ENCODE measurements around the gene SNX13.

Gene SNX13

DNA sequence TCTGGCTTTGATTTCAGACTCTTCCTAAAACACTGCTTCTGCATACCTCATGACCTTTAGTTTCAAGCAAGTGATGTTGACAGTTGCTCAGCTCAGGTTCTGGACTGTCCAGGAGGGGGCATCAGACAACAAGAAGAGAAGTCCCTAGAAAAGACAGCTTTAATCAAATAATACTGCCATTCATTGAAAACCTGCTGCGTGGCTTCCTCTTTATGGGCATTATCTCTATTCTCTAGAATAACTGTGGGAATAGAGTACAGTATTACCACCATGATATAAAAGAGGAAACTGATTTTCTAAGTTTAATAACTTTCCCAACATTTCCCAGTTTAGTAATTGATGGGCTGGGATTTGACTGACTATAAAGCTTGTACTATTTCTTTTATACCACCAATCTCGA, 170.4 kb downstream of the SNX13 start:
- WGBS, 2 experiments (ENCODE audit: insufficient coverage in 2 of 2), result no CpG with 5 or more reads among the region's 2 CpGs

GRCh38 chr7:17758008-17758407, 182.3 kb downstream of the SNX13 start:
- H3K4me1 ChIP-seq (ENCODE audit: control insufficient read depth, insufficient read depth, low read length, poor library complexity, severe bottlenecking), result no peaks in the 10 kb centered on the region
- no peak overlapping the region for H3K27ac ChIP-seq (ENCODE audit: low read depth, low read length, severe bottlenecking)
- H3K9me3 ChIP-seq (ENCODE audit: control insufficient read depth, low read length), result no peaks in the 10 kb centered on the region
- WGBS, 2 experiments (ENCODE audit: insufficient coverage in 2 of 2), result 82 to 86% methylated on average over 2 to 3 of the region's 3 CpGs
- H3K36me3 ChIP-seq (ENCODE audit: control insufficient read depth, insufficient read depth, low read length), result no peaks in the 10 kb centered on the region
- no peak overlapping the region for H3K4me3 ChIP-seq (ENCODE audit: extremely low read depth, insufficient read depth, low read length, poor library complexity, severe bottlenecking)

More for the DNA sequence above, 170.4 kb downstream of the SNX13 start:
- Histone ChIP-seq H3K4me1 (ENCODE audit: control insufficient read depth, insufficient read depth, low read length, poor library complexity, severe bottlenecking) (no peaks in the 10 kb centered on the region), H3K36me3 (ENCODE audit: control insufficient read depth, insufficient read depth, low read length) (no peaks in the 10 kb centered on the region), H3K27ac (ENCODE audit: low read depth, low read length, severe bottlenecking) (no peak overlapping the region), H3K4me3 (ENCODE audit: extremely low read depth, insufficient read depth, low read length, poor library complexity, severe bottlenecking) (no peak overlapping the region), H3K9me3 (ENCODE audit: control insufficient read depth, low read length) (no peaks in the 10 kb centered on the region)

DNA sequence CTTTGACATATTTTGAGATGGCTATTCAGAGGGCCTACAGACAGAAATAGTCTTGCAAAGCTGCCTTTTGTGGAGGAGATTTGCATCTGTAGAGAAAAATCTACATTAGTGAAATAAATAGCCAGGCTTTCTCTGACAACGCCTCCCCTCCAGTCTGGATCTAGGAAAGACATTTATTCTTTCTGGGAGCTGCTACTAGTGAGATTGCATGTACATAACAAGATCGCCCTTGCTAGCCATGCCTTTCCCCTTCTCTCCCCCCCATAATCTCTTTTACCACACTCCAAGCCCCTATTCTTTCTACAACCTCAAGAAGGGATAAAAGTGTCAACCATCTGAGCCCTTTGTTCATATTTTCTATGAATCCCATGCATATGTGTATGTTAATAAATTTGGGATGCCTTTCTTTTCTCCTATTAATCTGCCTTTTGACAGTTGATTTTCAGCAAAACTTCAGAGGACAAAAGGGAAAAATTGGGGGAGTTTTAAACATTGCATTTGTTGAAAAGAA, 194.2 kb downstream of the SNX13 start:
- Histone ChIP-seq H3K4me1 (ENCODE audit: control insufficient read depth, insufficient read depth, low read length, poor library complexity, severe bottlenecking) (no peaks in the 10 kb centered on the region), H3K4me3 (ENCODE audit: extremely low read depth, insufficient read depth, low read length, poor library complexity, severe bottlenecking) (no peak overlapping the region), H3K27ac (ENCODE audit: low read depth, low read length, severe bottlenecking) (no peak overlapping the region), H3K9me3 (ENCODE audit: control insufficient read depth, low read length) (no peaks in the 10 kb centered on the region), H3K36me3 (ENCODE audit: control insufficient read depth, insufficient read depth, low read length) (no peaks in the 10 kb centered on the region)
- 70 to 88% methylated on average over 1 of the region's 2 CpGs for WGBS, 2 experiments (ENCODE audit: insufficient coverage in 2 of 2)

DNA sequence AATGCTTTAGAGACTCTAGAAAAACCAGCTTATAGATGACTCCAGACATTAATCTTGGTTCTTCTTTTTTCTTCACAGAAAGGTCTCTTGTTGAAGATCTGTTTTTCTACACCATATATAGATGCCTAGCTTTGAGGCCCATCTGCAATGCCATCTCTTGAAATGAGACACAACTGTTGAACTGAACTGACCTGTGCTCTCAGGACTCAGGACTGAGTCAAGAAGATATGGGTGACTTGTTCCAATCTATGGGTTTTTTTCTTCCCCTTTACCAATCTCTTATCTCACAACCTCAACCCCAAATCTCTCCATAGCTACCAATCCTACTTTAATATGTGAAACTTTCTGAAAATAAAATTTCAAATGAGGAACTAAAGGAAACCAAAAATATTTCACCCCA, 194.7 kb downstream of the SNX13 start:
- no peaks in the 10 kb centered on the region for H3K9me3 ChIP-seq (ENCODE audit: control insufficient read depth, low read length)
- H3K36me3 ChIP-seq (ENCODE audit: control insufficient read depth, insufficient read depth, low read length), result no peaks in the 10 kb centered on the region
- H3K4me3 ChIP-seq (ENCODE audit: extremely low read depth, insufficient read depth, low read length, poor library complexity, severe bottlenecking), result no peak overlapping the region
- no peak overlapping the region for H3K27ac ChIP-seq (ENCODE audit: low read depth, low read length, severe bottlenecking)
- H3K4me1 ChIP-seq (ENCODE audit: control insufficient read depth, insufficient read depth, low read length, poor library complexity, severe bottlenecking), result no peaks in the 10 kb centered on the region

DNA sequence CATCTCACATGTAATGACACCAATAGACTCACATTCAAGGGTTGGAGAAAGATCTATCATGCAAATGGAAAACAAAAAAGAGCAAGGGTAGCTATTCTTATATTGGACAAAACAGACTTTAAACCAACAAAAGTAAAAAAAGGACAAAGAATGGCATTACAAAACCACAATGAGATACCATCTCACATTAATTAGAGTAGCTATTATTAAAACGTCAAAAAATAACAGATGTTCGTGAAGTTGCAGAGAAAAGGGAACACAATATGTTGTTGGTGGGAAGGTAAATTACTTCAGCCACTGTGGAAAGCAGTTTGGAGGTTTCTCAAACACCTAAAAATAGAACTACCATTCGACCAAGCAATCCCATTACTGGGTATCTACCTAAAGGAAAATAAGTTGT, 197.0 kb downstream of the SNX13 start:
- H3K36me3 ChIP-seq (ENCODE audit: control insufficient read depth, insufficient read depth, low read length), result no peaks in the 10 kb centered on the region
- H3K27ac ChIP-seq (ENCODE audit: low read depth, low read length, severe bottlenecking), result no peak overlapping the region
- no peak overlapping the region for H3K4me3 ChIP-seq (ENCODE audit: extremely low read depth, insufficient read depth, low read length, poor library complexity, severe bottlenecking)
- WGBS, 2 experiments (ENCODE audit: insufficient coverage in 2 of 2), result no CpG with 5 or more reads among the region's 3 CpGs
- H3K4me1 ChIP-seq (ENCODE audit: control insufficient read depth, insufficient read depth, low read length, poor library complexity, severe bottlenecking), result no peaks in the 10 kb centered on the region
- no peaks in the 10 kb centered on the region for H3K9me3 ChIP-seq (ENCODE audit: control insufficient read depth, low read length)

- no peaks in the 10 kb centered on the region for H3K9me3 ChIP-seq (ENCODE audit: control insufficient read depth, low read length)
- H3K27ac ChIP-seq (ENCODE audit: low read depth, low read length, severe bottlenecking), result no peak overlapping the region
- no peak overlapping the region for H3K4me3 ChIP-seq (ENCODE audit: extremely low read depth, insufficient read depth, low read length, poor library complexity, severe bottlenecking)
- no peaks in the 10 kb centered on the region for H3K4me1 ChIP-seq (ENCODE audit: control insufficient read depth, insufficient read depth, low read length, poor library complexity, severe bottlenecking)
- WGBS, 2 experiments (ENCODE audit: insufficient coverage in 2 of 2), result 66 to 69% methylated on average over 2 of the region's 2 CpGs
- no peaks in the 10 kb centered on the region for H3K36me3 ChIP-seq (ENCODE audit: control insufficient read depth, insufficient read depth, low read length)
Measured at GRCh38 chr7:17741426-17741825, 198.9 kb downstream of the SNX13 start.
